ENCODE data around the gene OAS2. TPM values are rescaled to one million over a fixed set of nuclear protein-coding genes. Genes with fewer than 3 reads are reported as not detected.

Gene OAS2
- total and polyA plus RNA-seq, 2 experiments from 2014 or later, result 0.50 TPM; not detected in 1

GRCh38 chr12:112961536-112961935, 16.8 kb upstream of the OAS2 start:
- no peaks in the 10 kb centered on the region for H3K9me2 ChIP-seq (replicated peaks; ENCODE audit: insufficient read depth)
- H4K20me1 ChIP-seq (ENCODE audit: insufficient read depth, poor library complexity, severe bottlenecking), result no peaks in the 10 kb centered on the region
- no peak overlapping the region for H3K27ac ChIP-seq
- no peaks in the 10 kb centered on the region for H3K27me3 ChIP-seq
- H3K79me2 ChIP-seq, result no peaks in the 10 kb centered on the region
- no peak for DNase-seq (ENCODE audit: low spot score)
- no peak overlapping the region for H3K4me3 ChIP-seq
- H3K36me3 ChIP-seq (replicated peaks; ENCODE audit: insufficient read depth, low read depth), result no peaks in the 10 kb centered on the region
- 92% methylated on average over 4 of the region's 4 CpGs for WGBS (ENCODE audit: low lambda C conversion rate, missing lambda C conversion rate)
- H2AFZ ChIP-seq, result no peak overlapping the region
- H3K4me1 ChIP-seq (ENCODE audit: insufficient read depth), result no peaks in the 10 kb centered on the region
- no peaks in the 10 kb centered on the region for H3K9me3 ChIP-seq (ENCODE audit: low read depth)
- H3K4me2 ChIP-seq, result no peak overlapping the region
- TF ChIP-seq EZH2phosphoT487 (IDR thresholded peaks at IDR 0.05; ENCODE audit: low read depth, severe bottlenecking, unreplicated experiment), result no peak
- TF ChIP-seq EZH2 (IDR thresholded peaks at IDR 0.05; ENCODE audit: borderline replicate concordance), result no peak
- TF ChIP-seq CTCF (IDR thresholded peaks at IDR 0.05; ENCODE audit: poor library complexity), result no peak

- no peaks in the 10 kb centered on the region for H3K79me2 ChIP-seq
- H4K20me1 ChIP-seq (ENCODE audit: insufficient read depth, poor library complexity, severe bottlenecking), result no peaks in the 10 kb centered on the region
- no peak for DNase-seq (ENCODE audit: low spot score)
- WGBS (ENCODE audit: low lambda C conversion rate, missing lambda C conversion rate), result 91% methylated on average over 7 of the region's 7 CpGs
- no peaks in the 10 kb centered on the region for H3K9me2 ChIP-seq (replicated peaks; ENCODE audit: insufficient read depth)
- H3K4me1 ChIP-seq (ENCODE audit: insufficient read depth), result no peaks in the 10 kb centered on the region
- H3K4me2 ChIP-seq, result no peak overlapping the region
- TF ChIP-seq CTCF (IDR thresholded peaks at IDR 0.05; ENCODE audit: poor library complexity) (no peak), EZH2phosphoT487 (IDR thresholded peaks at IDR 0.05; ENCODE audit: low read depth, severe bottlenecking, unreplicated experiment) (no peak), EZH2 (IDR thresholded peaks at IDR 0.05; ENCODE audit: borderline replicate concordance) (no peak)
- H3K36me3 ChIP-seq (replicated peaks; ENCODE audit: insufficient read depth, low read depth), result no peaks in the 10 kb centered on the region
- H2AFZ ChIP-seq, result no peak overlapping the region
- no peaks in the 10 kb centered on the region for H3K9me3 ChIP-seq (ENCODE audit: low read depth)
- H3K27ac ChIP-seq, result no peak overlapping the region
- H3K4me3 ChIP-seq, result no peak overlapping the region
- no peaks in the 10 kb centered on the region for H3K27me3 ChIP-seq
These were observed 15.8 kb upstream of the OAS2 start for GRCh38 chr12:112962561-112962960.

DNA sequence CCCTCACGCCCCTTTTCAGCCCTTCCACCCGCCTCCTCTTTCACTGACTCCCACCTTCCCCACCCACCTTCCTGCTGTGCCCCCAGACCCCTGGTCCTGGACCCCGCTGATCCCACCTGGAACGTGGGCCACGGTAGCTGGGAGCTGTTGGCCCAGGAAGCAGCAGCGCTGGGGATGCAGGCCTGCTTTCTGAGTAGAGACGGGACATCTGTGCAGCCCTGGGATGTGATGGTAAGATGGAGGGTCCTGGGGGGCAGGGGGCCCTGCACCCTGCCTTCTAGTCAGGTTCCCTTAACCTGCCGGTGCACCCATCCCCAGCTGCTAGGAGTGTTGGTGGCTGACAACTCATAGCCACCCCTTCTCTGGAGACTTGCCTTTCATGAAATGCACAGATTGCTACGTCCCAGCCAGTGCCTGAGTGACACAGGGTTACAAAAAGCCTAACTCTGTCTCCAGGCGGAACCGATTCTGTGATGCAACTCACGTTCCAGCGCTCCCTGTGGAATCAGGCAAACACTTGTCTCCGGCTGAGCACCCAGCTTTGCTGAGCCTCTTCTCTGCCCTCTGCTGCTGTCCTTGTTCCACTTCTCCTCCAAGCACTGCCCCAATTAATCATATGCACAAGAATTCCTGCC, 15.0 kb upstream of the OAS2 start:
- no peak overlapping the region for H3K4me2 ChIP-seq
- no peak for DNase-seq (ENCODE audit: low spot score)
- 89% methylated on average over 14 of the region's 14 CpGs for WGBS (ENCODE audit: low lambda C conversion rate, missing lambda C conversion rate)
- no peaks in the 10 kb centered on the region for H3K4me1 ChIP-seq (ENCODE audit: insufficient read depth)
- no peak overlapping the region for H3K27ac ChIP-seq
- H3K36me3 ChIP-seq (replicated peaks; ENCODE audit: insufficient read depth, low read depth), result no peaks in the 10 kb centered on the region
- H2AFZ ChIP-seq, result no peak overlapping the region
- H3K4me3 ChIP-seq, result no peak overlapping the region
- H4K20me1 ChIP-seq (ENCODE audit: insufficient read depth, poor library complexity, severe bottlenecking), result no peaks in the 10 kb centered on the region
- no peak for TF ChIP-seq EZH2phosphoT487 (IDR thresholded peaks at IDR 0.05; ENCODE audit: low read depth, severe bottlenecking, unreplicated experiment)
- no peak for TF ChIP-seq EZH2 (IDR thresholded peaks at IDR 0.05; ENCODE audit: borderline replicate concordance)
- no peak for TF ChIP-seq CTCF (IDR thresholded peaks at IDR 0.05; ENCODE audit: poor library complexity)
- no peaks in the 10 kb centered on the region for H3K27me3 ChIP-seq
- no peaks in the 10 kb centered on the region for H3K9me2 ChIP-seq (replicated peaks; ENCODE audit: insufficient read depth)
- no peaks in the 10 kb centered on the region for H3K79me2 ChIP-seq
- no peaks in the 10 kb centered on the region for H3K9me3 ChIP-seq (ENCODE audit: low read depth)

Data from hepatocyte (in vitro differentiated cells).